ENCODE data around the gene CENPF. TPM values are rescaled to one million over a fixed set of nuclear protein-coding genes. Genes with fewer than 3 reads are reported as not detected.
A peak's percentile ranks its signal among the peaks of the same experiment; 100 is the strongest.

CENPF gene, protein sequence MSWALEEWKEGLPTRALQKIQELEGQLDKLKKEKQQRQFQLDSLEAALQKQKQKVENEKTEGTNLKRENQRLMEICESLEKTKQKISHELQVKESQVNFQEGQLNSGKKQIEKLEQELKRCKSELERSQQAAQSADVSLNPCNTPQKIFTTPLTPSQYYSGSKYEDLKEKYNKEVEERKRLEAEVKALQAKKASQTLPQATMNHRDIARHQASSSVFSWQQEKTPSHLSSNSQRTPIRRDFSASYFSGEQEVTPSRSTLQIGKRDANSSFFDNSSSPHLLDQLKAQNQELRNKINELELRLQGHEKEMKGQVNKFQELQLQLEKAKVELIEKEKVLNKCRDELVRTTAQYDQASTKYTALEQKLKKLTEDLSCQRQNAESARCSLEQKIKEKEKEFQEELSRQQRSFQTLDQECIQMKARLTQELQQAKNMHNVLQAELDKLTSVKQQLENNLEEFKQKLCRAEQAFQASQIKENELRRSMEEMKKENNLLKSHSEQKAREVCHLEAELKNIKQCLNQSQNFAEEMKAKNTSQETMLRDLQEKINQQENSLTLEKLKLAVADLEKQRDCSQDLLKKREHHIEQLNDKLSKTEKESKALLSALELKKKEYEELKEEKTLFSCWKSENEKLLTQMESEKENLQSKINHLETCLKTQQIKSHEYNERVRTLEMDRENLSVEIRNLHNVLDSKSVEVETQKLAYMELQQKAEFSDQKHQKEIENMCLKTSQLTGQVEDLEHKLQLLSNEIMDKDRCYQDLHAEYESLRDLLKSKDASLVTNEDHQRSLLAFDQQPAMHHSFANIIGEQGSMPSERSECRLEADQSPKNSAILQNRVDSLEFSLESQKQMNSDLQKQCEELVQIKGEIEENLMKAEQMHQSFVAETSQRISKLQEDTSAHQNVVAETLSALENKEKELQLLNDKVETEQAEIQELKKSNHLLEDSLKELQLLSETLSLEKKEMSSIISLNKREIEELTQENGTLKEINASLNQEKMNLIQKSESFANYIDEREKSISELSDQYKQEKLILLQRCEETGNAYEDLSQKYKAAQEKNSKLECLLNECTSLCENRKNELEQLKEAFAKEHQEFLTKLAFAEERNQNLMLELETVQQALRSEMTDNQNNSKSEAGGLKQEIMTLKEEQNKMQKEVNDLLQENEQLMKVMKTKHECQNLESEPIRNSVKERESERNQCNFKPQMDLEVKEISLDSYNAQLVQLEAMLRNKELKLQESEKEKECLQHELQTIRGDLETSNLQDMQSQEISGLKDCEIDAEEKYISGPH (N-terminal part only)
- 1.3 and 5.4 TPM in 2 replicates for polyA plus RNA-seq
- 6.6 and 8.7 TPM in 2 replicates for polyA minus RNA-seq

- Histone ChIP-seq H3K9me3 (ENCODE audit: low read length) (no peaks in the 10 kb centered on the region), H3K27ac (ENCODE audit: low read length) (no peak within 1 kb of the TSS), H2AFZ (ENCODE audit: low read depth, low read length) (peak within 1 kb of the TSS; percentile 67), H3F3A (ENCODE audit: insufficient read depth, low read length, poor library complexity, severe bottlenecking) (no peaks in the 10 kb centered on the region), H3K27me3 (ENCODE audit: insufficient read depth, low read depth, low read length) (no peaks in the 10 kb centered on the region), H3K4me2 (ENCODE audit: low read length) (peak within 1 kb of the TSS; percentile 96), H3K36me3 (ENCODE audit: insufficient read depth, low read length) (no peaks in the 10 kb centered on the region), H3K9me2 (ENCODE audit: insufficient read depth, low read length) (no peaks in the 10 kb centered on the region), H3K9ac (ENCODE audit: low read length) (peak within 1 kb of the TSS; percentile 20), H4K20me1 (ENCODE audit: insufficient read depth) (no peaks in the 10 kb centered on the region), H3K79me2 (replicated peaks; ENCODE audit: insufficient read depth, low read length) (peaks cover 23% of the 10 kb centered on the region), H3K4me3 (ENCODE audit: low read length) (peak within 1 kb of the TSS; percentile 94)
- TF ChIP-seq RAD21 (conservative IDR thresholded peaks at IDR 0.05) = no peak
- TF ChIP-seq POLR2AphosphoS5 (IDR thresholded peaks at IDR 0.05) = peak; percentile 39
- no peak for TF ChIP-seq EP300 (conservative IDR thresholded peaks at IDR 0.05; ENCODE audit: poor library complexity, severe bottlenecking)
- TF ChIP-seq REST (IDR thresholded peaks at IDR 0.05; ENCODE audit: borderline replicate concordance) = no peak
- TF ChIP-seq TAF1 (IDR thresholded peaks at IDR 0.05; ENCODE audit: low read depth) = no peak
- TF ChIP-seq SMC3 (conservative IDR thresholded peaks at IDR 0.05; ENCODE audit: poor library complexity) = peak; percentile 46
- peak; percentile 96 for TF ChIP-seq MXI1 (conservative IDR thresholded peaks at IDR 0.05; ENCODE audit: poor library complexity, severe bottlenecking)
- peak; percentile 63 for TF ChIP-seq CTCF (IDR thresholded peaks at IDR 0.05; ENCODE audit: poor library complexity, severe bottlenecking)
- no peak for TF ChIP-seq EZH2 (IDR thresholded peaks at IDR 0.05; ENCODE audit: borderline replicate concordance, insufficient read depth, low read length, poor library complexity, severe bottlenecking)
Measured at GRCh38 chr1:214602764-214603657, at the start of gene CENPF. Gene CENPF (plus strand): TSS chr1:214603195. CDS start chr1:214613755, 10,560 bp downstream.

Measured in neural cell (in vitro differentiated cells).